HAP-1 (cell line): ENCODE measurements around the gene RIMKLB.

Experiments
- DNase-seq, 2 experiments: peaks; one replicate each; pipeline ENCODE4 v3.0.0-alpha.2; 2016 to 2020; ENCODE audit warnings: low spot score in 2 of 2
- H3K27me3 ChIP-seq: fragments of 250-450 bp; sonication (Bioruptor Pico); 2 replicates; pipeline ENCODE4 v1.5.1; 2020; ENCODE audit warnings: low read depth, mild to moderate bottlenecking, moderate library complexity
- H3K36me3 ChIP-seq: fragments of 250-450 bp; sonication (Bioruptor Pico); replicated peaks from 2 replicates; pipeline ENCODE4 v1.5.1; 2020; ENCODE audit warnings: mild to moderate bottlenecking
- H3K4me1 ChIP-seq: fragments of 250-450 bp; sonication (Bioruptor Pico); 2 replicates; pipeline ENCODE4 v1.5.1; 2020; ENCODE audit warnings: mild to moderate bottlenecking
- H3K4me3 ChIP-seq: fragments of 250-450 bp; sonication (Bioruptor Pico); 2 replicates; pipeline ENCODE4 v1.5.1; 2020; ENCODE audit warnings: mild to moderate bottlenecking, moderate library complexity
- H3K9me3 ChIP-seq: fragments of 250-450 bp; sonication (Bioruptor Pico); 2 replicates; pipeline ENCODE4 v1.5.1; 2020; ENCODE audit warnings: mild to moderate bottlenecking, moderate library complexity
- in situ Hi-C: fragments of 300-500 bp; cut with MboI; formaldehyde crosslinking; loops from 3 replicates; pipeline ENCODE4 v1.14.3; 2020; ENCODE audit warnings: low sequenced_read_pairs, inconsistent platforms, mixed read lengths

Gene RIMKLB

GRCh38 chr12:8822298-8822697 is 124.5 kb downstream of the RIMKLB start, which contains the start of gene A2ML1:
Gene A2ML1 (plus strand): TSS chr12:8822621. CDS start chr12:8822652, 31 bp downstream.
- Histone ChIP-seq H3K27me3 (no peaks in the 10 kb centered on the region), H3K36me3 (no peaks in the 10 kb centered on the region), H3K9me3 (no peaks in the 10 kb centered on the region), H3K4me3 (no peak within 1 kb of the TSS), H3K4me1 (peaks cover 11% of the 10 kb centered on the region)
- in situ Hi-C loops: no loop called here
- no peak for DNase-seq

- Histone ChIP-seq H3K4me1 (peaks cover 11% of the 10 kb centered on the region), H3K4me3 (no peak overlapping the region), H3K27me3 (no peaks in the 10 kb centered on the region), H3K36me3 (no peaks in the 10 kb centered on the region), H3K9me3 (no peaks in the 10 kb centered on the region)
- peak; percentile 65 to 72 for DNase-seq
- in situ Hi-C loops: no loop called here
Observed at GRCh38 chr12:8823565-8824300, 125.9 kb downstream of the RIMKLB start.

- Histone ChIP-seq H3K9me3 (no peaks in the 10 kb centered on the region), H3K4me3 (no peak overlapping the region), H3K27me3 (no peaks in the 10 kb centered on the region), H3K4me1 (no peaks in the 10 kb centered on the region), H3K36me3 (no peaks in the 10 kb centered on the region)
- in situ Hi-C loops: no loop called here
- DNase-seq: no peak
Observed at GRCh38 chr12:8827551-8828256, 129.9 kb downstream of the RIMKLB start.

DNA sequence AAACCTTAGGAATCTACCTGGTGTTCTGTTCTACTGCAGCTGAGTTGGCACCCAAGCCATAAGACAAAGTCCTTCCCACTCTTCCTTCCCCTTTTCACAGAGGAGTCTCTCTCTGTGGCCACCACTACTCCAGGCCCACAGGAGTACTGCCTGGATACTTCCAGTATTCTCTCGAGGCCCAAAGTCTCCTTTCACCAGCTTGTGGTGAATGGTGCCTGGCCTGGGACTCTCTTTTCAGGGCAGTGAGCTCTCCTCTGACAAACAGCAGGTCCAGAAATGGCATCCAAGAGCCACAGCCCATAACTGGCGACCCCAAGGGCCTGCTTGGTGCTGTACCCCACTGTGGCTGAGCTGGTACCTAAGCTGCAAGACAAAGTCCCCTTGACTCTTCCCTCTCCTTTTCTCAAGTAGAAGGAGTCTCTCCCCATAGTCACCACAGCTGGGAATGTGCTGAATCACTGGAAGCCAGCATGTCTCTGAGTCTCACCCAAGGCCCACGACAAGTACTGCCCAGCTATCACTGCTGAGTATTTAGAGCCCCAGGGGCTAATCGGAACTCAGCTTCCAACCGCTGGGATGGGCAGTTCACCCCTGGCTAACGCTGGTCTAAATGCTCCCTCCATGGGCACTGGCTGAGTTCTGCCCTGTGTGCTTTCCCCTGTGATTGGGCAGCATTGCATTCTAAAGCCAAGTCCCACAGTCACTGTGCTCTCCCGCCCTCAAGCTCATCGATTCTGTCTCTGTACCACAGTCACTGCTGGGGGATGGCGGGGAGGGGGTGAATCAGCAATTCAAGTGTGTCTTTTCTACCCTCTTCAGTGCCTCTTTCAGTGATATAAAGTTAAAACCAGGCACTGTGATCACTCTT is 130.7 kb downstream of the RIMKLB start:
- Histone ChIP-seq H3K9me3 (no peaks in the 10 kb centered on the region), H3K4me3 (no peak overlapping the region), H3K27me3 (no peaks in the 10 kb centered on the region), H3K4me1 (no peaks in the 10 kb centered on the region), H3K36me3 (no peaks in the 10 kb centered on the region)
- no peak for DNase-seq
- in situ Hi-C loops: no loop called here

DNA sequence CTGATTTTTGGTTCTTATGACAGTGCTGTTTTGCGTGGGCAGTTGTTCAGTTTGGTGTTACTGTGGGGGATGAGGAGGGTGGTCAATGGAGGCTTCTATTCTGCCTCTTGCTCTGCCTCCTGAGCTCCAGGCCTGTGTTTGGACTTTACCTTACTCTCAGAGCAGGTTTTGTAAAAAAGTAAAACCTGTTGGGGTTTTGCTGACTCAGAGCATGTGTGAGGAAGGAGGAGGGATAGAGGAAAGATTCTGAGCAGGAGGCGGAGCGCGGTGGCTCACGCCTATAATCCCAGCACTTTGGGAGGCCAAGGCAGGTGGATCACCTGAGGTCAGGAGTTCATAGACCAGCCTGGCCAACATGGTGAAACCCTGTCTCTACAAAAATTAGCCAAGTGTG is 131.3 kb downstream of the RIMKLB start:
- no peaks in the 10 kb centered on the region for H3K4me1 ChIP-seq
- DNase-seq: no peak

DNA sequence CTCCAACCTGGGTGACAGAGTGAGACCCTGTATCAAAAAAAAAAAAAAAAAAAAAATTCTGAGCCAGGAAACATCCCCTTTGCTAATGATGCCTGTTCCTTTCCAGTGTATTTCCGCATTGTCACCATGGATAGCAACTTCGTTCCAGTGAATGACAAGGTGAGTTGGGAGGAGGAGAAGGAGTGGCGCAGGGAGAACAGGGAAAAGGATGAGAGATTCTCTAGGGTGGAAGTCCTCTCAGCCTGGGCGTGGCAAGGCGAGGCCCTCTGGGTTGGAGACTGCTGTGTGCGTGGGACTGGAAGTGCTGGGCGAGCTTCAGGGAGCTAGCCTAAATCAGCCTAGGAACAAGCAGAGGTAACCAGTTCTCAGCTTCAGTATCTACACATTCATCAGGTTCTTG is 131.8 kb downstream of the RIMKLB start:
- H3K36me3 ChIP-seq: no peaks in the 10 kb centered on the region
- H3K4me1 ChIP-seq: no peaks in the 10 kb centered on the region
- no peaks in the 10 kb centered on the region for H3K9me3 ChIP-seq
- no peak for DNase-seq
- no peaks in the 10 kb centered on the region for H3K27me3 ChIP-seq
- in situ Hi-C loops: no loop called here
- no peak overlapping the region for H3K4me3 ChIP-seq

More for the DNA sequence above, 131.3 kb downstream of the RIMKLB start:
- no peaks in the 10 kb centered on the region for H3K27me3 ChIP-seq
- H3K36me3 ChIP-seq: no peaks in the 10 kb centered on the region
- H3K9me3 ChIP-seq: no peaks in the 10 kb centered on the region
- H3K4me3 ChIP-seq: no peak overlapping the region
- in situ Hi-C loops: no loop called here

- DNase-seq: no peak
- Histone ChIP-seq H3K9me3 (no peaks in the 10 kb centered on the region), H3K36me3 (no peaks in the 10 kb centered on the region), H3K4me1 (no peaks in the 10 kb centered on the region), H3K27me3 (no peaks in the 10 kb centered on the region), H3K4me3 (no peak overlapping the region)
- in situ Hi-C loops: no loop called here
Observed at GRCh38 chr12:8831116-8831515, 133.3 kb downstream of the RIMKLB start.

DNA sequence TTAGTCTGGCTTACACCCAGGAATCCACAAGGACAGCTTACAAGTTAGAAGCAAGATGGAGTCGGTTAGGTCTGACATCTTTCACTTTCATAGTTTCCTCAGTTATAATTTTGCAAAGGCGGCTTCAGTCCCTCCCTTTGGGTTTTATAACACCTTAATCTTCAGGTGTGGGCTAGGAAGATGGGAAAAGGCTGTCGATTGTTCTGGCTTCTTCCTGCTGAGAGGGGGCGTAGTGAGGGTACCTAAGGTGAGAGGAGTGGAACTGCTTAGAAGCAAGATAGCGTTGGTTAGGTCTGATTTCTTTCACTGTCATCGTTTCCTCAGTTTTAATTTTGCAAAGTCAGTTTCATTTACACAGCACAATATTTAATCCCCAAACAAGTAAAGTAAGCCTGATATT is 134.7 kb downstream of the RIMKLB start:
- Histone ChIP-seq H3K9me3 (no peaks in the 10 kb centered on the region), H3K27me3 (no peaks in the 10 kb centered on the region), H3K4me1 (no peaks in the 10 kb centered on the region), H3K4me3 (no peak overlapping the region), H3K36me3 (no peaks in the 10 kb centered on the region)
- in situ Hi-C loops: no loop called here
- DNase-seq: no peak
